Lower leg skin (tissue), 3 donors: ENCODE results near the gene GAL3ST2.

Source experiments
- POLR2A ChIP-seq, 2 donors: fragments of 450-650 bp; IDR thresholded peaks; one replicate each; pipeline ENCODE4 v1.6.1; 2016 to 2017; ENCODE audit warnings: antibody characterized with exemption in 2 of 2, mild to moderate bottlenecking in 1 of 2, moderate library complexity in 1 of 2
- TF ChIP-seq, protein P1 (sequence below), 3 donors: fragments of 450-650 bp; IDR thresholded peaks; one replicate each; pipeline ENCODE4 v1.5.1; 2016; ENCODE audit warnings: antibody characterized with exemption in 3 of 3, mild to moderate bottlenecking in 3 of 3, moderate library complexity in 2 of 3

DNA sequence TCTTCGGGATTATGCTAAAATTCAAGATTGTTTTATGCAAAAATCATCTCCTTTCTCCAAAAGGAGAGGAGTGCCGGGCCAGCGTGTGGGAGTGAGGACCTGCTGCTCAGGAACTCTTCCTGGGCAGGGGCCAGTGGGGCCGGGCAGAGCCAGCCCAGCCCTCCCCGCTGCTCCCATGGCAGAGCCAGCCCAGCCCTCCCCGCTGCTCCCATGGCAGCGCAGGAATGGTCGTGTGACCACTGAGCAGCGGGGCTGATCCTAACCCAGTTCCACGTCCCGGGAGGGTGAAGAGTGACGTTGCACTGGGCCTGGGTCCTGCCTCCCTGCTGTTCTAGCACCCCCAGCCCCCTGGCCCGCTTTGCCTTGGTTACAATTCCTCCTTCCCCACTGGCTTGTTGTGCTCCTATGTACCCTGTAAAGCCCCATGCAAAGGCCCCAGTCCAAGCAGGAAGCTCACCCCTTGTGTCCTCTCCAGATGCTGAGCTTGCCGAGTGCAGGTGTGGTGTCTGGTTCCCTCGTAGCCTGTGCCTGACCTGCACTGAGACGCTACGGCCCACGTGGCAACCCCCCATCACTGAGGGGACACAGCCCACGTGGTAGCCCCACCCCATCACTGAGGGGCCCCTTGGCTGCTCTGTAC is 20.9 kb downstream of the GAL3ST2 start:
- TF ChIP-seq, protein P1, sequence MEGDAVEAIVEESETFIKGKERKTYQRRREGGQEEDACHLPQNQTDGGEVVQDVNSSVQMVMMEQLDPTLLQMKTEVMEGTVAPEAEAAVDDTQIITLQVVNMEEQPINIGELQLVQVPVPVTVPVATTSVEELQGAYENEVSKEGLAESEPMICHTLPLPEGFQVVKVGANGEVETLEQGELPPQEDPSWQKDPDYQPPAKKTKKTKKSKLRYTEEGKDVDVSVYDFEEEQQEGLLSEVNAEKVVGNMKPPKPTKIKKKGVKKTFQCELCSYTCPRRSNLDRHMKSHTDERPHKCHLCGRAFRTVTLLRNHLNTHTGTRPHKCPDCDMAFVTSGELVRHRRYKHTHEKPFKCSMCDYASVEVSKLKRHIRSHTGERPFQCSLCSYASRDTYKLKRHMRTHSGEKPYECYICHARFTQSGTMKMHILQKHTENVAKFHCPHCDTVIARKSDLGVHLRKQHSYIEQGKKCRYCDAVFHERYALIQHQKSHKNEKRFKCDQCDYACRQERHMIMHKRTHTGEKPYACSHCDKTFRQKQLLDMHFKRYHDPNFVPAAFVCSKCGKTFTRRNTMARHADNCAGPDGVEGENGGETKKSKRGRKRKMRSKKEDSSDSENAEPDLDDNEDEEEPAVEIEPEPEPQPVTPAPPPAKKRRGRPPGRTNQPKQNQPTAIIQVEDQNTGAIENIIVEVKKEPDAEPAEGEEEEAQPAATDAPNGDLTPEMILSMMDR (IDR thresholded peaks at IDR 0.05): no peak
- no peak for TF ChIP-seq POLR2A (IDR thresholded peaks at IDR 0.05)
